ENCODE results near the gene IP6K1. TPM values are rescaled to one million over a fixed set of nuclear protein-coding genes. Genes with fewer than 3 reads are reported as not detected.
A peak's percentile ranks its signal among the peaks of the same experiment; 100 is the strongest.

Gene IP6K1
- total RNA-seq, 1 experiment from 2014 or later, result 22.3 TPM

DNA sequence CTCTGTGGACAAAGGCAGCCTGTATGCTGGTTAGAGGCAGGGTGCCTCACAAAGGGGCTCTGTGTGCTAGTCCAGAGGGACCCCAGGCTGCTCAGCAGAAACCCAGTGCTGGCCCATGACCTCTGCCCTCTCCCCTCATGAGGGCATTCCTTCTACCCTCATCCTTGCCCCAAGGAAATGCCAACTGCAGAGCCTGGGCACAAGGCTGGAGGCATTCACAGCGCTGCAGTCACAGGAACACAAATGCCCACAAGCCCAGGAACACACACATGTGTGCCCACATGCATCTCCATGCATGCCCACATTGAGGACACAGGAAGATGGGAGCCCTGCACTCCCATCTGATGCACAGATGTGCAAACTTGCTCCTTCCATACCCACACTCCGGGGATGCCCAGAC is 20.5 kb upstream of the IP6K1 start:
- Histone ChIP-seq H3K4me2 (ENCODE audit: low read depth, low read length, poor library complexity, severe bottlenecking) (peak overlapping the region; percentile 99), H3K9me2 (replicated peaks; ENCODE audit: insufficient read depth, low read length) (no peaks in the 10 kb centered on the region), H4K20me1 (ENCODE audit: insufficient read depth, low read depth, low read length) (no peaks in the 10 kb centered on the region), H3K4me1 (ENCODE audit: low read length) (peaks cover 49% of the 10 kb centered on the region), H3K4me3 (ENCODE audit: low read length) (peak overlapping the region; percentile 27; the same call in 1 of the 2 replicates), H3K27me3 (ENCODE audit: low read length) (no peaks in the 10 kb centered on the region), H3K79me2 (ENCODE audit: low read length) (no peaks in the 10 kb centered on the region), H2AFZ (ENCODE audit: low read length) (no peak overlapping the region), H3K9ac (ENCODE audit: low read length) (peak overlapping the region; percentile 61), H3K9me3 (ENCODE audit: low read length) (no peaks in the 10 kb centered on the region), H3K36me3 (ENCODE audit: insufficient read depth, low read length) (no peaks in the 10 kb centered on the region), H3K27ac (ENCODE audit: low read length) (no peak overlapping the region)
- DNase-seq, result no peak

DNA sequence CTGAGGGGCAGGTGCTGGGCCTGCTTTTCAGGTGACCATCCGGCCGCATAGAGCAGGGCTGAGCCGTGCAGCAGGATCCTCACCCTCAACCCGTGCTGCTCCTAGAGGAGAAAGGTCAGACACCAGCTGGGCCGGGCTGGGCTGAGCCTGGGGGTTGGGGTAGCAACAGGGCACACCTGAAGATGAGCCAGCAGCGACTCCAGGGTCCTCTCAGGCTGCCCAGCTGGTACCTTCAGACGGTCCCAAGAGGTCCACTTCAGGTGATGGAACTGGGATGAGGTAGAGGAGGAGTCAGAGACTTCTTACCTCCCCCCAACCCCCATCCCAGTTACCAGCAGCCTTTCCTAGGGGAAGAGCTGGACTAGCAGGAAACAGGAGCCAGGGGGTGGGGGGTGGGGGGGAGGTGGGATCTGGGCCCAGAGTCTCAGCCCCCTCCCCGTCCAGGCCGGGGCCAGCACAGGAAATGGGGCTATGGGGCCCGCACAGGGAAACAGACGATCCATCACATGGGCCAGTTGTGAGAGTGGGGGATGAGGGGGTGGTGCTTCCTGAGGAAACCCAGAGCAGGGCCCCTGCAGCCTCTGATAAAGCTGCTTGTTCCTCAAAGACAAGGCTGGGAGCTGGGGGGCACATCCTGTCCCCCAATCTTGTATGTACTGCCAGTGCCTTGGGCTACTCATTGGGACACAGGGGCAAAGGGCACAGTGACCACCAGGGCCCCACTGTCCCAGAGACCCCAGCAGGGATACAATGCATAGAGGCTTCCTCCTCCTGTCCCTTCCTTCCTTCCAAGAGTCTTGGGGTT is 19.8 kb upstream of the IP6K1 start:
- H3K27ac ChIP-seq (ENCODE audit: low read length), result peak overlapping the region; percentile 71
- peak overlapping the region; percentile 99 for H3K4me2 ChIP-seq (ENCODE audit: low read depth, low read length, poor library complexity, severe bottlenecking)
- no peaks in the 10 kb centered on the region for H4K20me1 ChIP-seq (ENCODE audit: insufficient read depth, low read depth, low read length)
- peak overlapping the region; percentile 56; the same call in 1 of the 2 replicates for H3K4me3 ChIP-seq (ENCODE audit: low read length)
- peak; percentile 65 for DNase-seq
- no peaks in the 10 kb centered on the region for H3K9me3 ChIP-seq (ENCODE audit: low read length)
- H3K4me1 ChIP-seq (ENCODE audit: low read length), result peaks cover 49% of the 10 kb centered on the region
- H2AFZ ChIP-seq (ENCODE audit: low read length), result no peak overlapping the region; the same call in 1 of the 2 replicates
- no peaks in the 10 kb centered on the region for H3K9me2 ChIP-seq (replicated peaks; ENCODE audit: insufficient read depth, low read length)
- H3K9ac ChIP-seq (ENCODE audit: low read length), result peak overlapping the region; percentile 61
- H3K79me2 ChIP-seq (ENCODE audit: low read length), result no peaks in the 10 kb centered on the region
- no peaks in the 10 kb centered on the region for H3K27me3 ChIP-seq (ENCODE audit: low read length)
- H3K36me3 ChIP-seq (ENCODE audit: insufficient read depth, low read length), result no peaks in the 10 kb centered on the region

DNA sequence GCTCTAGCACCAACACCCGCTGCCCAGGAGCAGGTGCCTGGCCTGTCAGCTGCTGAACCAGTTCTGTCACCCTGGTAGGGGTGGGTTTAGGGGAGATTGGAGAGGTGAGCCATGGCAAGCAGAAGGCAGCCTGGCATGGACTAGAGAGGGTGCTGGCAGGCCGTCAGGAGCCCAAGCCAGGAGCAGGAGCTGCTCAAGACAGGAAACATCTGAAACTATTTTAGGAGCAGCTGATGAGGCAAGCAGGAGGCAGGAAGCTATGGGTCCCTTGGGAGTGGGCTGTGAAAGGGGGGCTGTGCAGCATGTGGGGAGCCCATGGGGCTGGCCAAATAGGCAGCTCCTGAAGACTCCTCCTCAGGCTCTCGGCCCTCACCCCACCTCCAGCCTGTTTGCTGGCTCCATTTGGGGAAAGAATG is 19.0 kb upstream of the IP6K1 start:
- Histone ChIP-seq H3K9me3 (ENCODE audit: low read length) (no peaks in the 10 kb centered on the region), H3K36me3 (ENCODE audit: insufficient read depth, low read length) (no peaks in the 10 kb centered on the region), H4K20me1 (ENCODE audit: insufficient read depth, low read depth, low read length) (no peaks in the 10 kb centered on the region), H3K79me2 (ENCODE audit: low read length) (no peaks in the 10 kb centered on the region), H3K9me2 (replicated peaks; ENCODE audit: insufficient read depth, low read length) (no peaks in the 10 kb centered on the region), H3K9ac (ENCODE audit: low read length) (peak overlapping the region; percentile 61), H3K27me3 (ENCODE audit: low read length) (no peaks in the 10 kb centered on the region), H3K27ac (ENCODE audit: low read length) (peak overlapping the region; percentile 71), H3K4me3 (ENCODE audit: low read length) (peak overlapping the region; percentile 56; the same call in 1 of the 2 replicates), H3K4me2 (ENCODE audit: low read depth, low read length, poor library complexity, severe bottlenecking) (peak overlapping the region; percentile 99), H3K4me1 (ENCODE audit: low read length) (peaks cover 49% of the 10 kb centered on the region), H2AFZ (ENCODE audit: low read length) (no peak overlapping the region)
- peak; percentile 87 for DNase-seq

DNA sequence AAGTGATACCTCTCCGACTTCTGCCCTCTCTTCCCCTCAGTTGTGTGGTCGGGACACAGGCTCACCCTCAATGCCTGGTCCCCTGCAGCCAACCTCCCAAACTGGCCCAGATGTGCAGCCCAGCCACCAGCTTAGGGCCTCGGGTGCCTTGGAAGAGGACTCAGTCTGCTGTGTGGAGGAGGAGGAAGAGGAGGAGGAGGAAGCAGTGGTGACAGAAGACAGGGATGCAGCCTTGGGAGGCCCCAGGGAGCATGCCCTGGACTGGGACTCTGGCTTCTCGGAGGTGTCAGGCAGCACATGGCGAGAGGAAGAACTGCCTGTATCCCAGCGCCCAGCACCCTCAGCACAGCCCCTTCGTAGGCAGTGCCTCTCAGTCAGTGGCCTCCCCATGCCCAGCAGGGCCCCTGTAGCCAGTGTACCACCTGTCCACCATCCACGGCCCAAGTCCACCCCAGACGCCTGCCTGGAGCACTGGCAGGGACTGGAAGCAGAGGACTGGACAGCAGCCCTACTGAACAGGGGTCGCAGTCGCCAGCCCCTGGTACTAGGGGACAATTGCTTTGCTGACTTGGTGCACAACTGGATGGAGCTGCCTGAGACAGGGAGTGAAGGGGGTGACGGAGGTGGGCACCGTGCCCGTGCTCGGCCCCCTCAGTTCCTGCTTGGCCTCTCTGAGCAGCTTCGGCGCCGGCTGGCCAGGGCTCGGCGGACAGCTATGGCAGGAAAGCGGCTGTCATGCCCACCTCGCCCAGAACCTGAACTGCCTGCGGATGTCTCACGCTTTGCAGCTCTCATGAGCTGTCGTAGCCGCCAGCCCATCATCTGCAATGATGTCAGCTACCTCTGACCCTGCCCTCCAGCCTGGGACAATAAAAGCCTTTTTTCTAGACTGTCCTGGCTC is 18.0 kb upstream of the IP6K1 start:
- Histone ChIP-seq H3K9me2 (replicated peaks; ENCODE audit: insufficient read depth, low read length) (no peaks in the 10 kb centered on the region), H3K4me2 (ENCODE audit: low read depth, low read length, poor library complexity, severe bottlenecking) (peak overlapping the region; percentile 99), H3K9ac (ENCODE audit: low read length) (peak overlapping the region; percentile 83), H3K4me3 (ENCODE audit: low read length) (peak overlapping the region; percentile 98; the same call in 1 of the 2 replicates), H3K4me1 (ENCODE audit: low read length) (peaks cover 49% of the 10 kb centered on the region), H3K79me2 (ENCODE audit: low read length) (no peaks in the 10 kb centered on the region), H2AFZ (ENCODE audit: low read length) (no peak overlapping the region; the same call in 1 of the 2 replicates), H3K9me3 (ENCODE audit: low read length) (no peaks in the 10 kb centered on the region), H3K36me3 (ENCODE audit: insufficient read depth, low read length) (no peaks in the 10 kb centered on the region), H3K27me3 (ENCODE audit: low read length) (no peaks in the 10 kb centered on the region), H3K27ac (ENCODE audit: low read length) (peak overlapping the region; percentile 46; the same call in 1 of the 2 replicates), H4K20me1 (ENCODE audit: insufficient read depth, low read depth, low read length) (no peaks in the 10 kb centered on the region)
- DNase-seq, result peak; percentile 54

DNA sequence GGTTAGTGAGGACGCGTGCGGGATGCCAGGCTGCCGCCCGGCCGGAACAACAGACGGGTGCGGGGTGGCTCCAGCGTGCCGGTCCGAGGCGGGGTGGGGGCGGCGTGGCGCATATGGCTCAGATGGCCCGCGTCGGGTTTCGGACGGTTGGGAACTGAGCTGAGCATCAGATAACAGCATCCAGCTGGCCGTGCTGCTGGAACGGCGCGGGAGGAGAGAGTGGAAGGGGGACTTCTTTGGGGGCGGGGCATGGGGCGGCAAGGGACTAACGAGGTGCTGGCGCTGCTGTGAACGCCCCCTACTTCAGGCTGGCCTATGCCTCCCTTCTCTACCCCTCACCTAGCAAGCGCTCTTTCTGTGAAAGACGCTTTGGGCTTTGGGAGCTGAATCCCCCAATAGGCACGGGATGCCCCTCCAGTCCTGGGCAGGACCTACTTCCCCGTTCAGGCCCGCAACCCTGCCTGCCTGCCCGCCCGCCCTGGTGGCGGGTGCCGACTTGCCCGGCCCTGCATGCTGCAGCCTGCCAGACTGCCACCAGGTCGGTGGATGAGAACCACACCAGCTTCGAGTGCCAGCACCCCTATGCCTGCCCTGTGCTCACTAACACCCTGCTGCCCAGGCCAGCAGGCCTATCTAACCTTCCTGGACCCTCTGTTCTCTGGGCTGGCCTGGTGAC is 17.3 kb upstream of the IP6K1 start:
- Histone ChIP-seq H3K79me2 (ENCODE audit: low read length) (no peaks in the 10 kb centered on the region), H3K27ac (ENCODE audit: low read length) (no peak overlapping the region), H3K9me3 (ENCODE audit: low read length) (no peaks in the 10 kb centered on the region), H3K4me1 (ENCODE audit: low read length) (peaks cover 49% of the 10 kb centered on the region), H3K9me2 (replicated peaks; ENCODE audit: insufficient read depth, low read length) (no peaks in the 10 kb centered on the region), H4K20me1 (ENCODE audit: insufficient read depth, low read depth, low read length) (no peaks in the 10 kb centered on the region), H3K36me3 (ENCODE audit: insufficient read depth, low read length) (no peaks in the 10 kb centered on the region), H3K4me2 (ENCODE audit: low read depth, low read length, poor library complexity, severe bottlenecking) (peak overlapping the region; percentile 99), H3K27me3 (ENCODE audit: low read length) (no peaks in the 10 kb centered on the region), H2AFZ (ENCODE audit: low read length) (peak overlapping the region; percentile 100), H3K4me3 (ENCODE audit: low read length) (peak overlapping the region; percentile 98), H3K9ac (ENCODE audit: low read length) (peak overlapping the region; percentile 83)
- peak; percentile 75 for DNase-seq

DNA sequence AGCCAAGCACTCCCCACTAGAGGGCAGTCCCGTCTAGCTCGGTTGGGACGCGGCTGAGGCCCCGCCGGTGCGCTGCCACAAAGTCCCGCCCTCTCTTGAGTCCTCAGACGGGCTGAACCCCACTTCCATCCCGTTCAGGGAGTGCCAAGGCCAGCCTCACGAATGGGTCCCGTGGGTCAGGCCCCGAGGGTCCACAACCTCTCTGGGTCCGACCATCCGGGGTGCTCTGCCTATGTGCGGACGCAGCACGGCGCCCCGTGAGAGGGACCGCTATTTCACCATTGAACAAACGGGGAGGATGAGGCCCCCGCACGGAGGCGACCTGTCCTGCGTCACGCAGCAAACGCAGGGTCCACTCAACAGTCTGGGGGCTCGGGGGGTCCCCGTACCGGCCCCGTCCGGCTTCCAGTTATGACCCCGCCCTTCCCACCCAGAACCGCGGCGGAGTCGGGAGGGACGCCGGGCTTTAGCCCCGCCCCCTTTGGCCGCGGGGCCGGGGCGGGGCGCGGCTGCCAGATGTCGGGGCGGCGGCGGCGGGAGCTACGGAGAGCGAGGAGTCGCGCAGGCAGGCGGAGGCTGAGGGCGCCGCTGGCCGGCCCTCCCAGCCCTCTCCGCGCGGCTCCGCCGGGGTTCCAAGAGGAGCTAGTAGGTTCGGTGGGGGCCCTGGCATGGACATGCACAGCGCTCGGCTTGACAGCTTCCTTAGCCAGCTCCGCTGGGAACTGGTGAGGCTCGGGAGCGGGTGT is 16.6 kb upstream of the IP6K1 start, which contains the start of gene INKA1:
TSS of gene INKA1 (plus strand) at position 543 of the 746 bp plus-strand sequence. CDS start at position 675, 132 bp downstream.
- no peaks in the 10 kb centered on the region for H3K9me2 ChIP-seq (replicated peaks; ENCODE audit: insufficient read depth, low read length)
- peak within 1 kb of the TSS; percentile 98 for H3K4me3 ChIP-seq (ENCODE audit: low read length)
- peak within 1 kb of the TSS; percentile 83 for H3K9ac ChIP-seq (ENCODE audit: low read length)
- H3K27me3 ChIP-seq (ENCODE audit: low read length), result no peaks in the 10 kb centered on the region
- H3K27ac ChIP-seq (ENCODE audit: low read length), result no peak within 1 kb of the TSS
- peak; percentile 95 for DNase-seq
- H2AFZ ChIP-seq (ENCODE audit: low read length), result peak within 1 kb of the TSS; percentile 100
- peak within 1 kb of the TSS; percentile 99 for H3K4me2 ChIP-seq (ENCODE audit: low read depth, low read length, poor library complexity, severe bottlenecking)
- H3K4me1 ChIP-seq (ENCODE audit: low read length), result peaks cover 49% of the 10 kb centered on the region
- no peaks in the 10 kb centered on the region for H3K9me3 ChIP-seq (ENCODE audit: low read length)
- H3K79me2 ChIP-seq (ENCODE audit: low read length), result no peaks in the 10 kb centered on the region
- no peaks in the 10 kb centered on the region for H3K36me3 ChIP-seq (ENCODE audit: insufficient read depth, low read length)
- H4K20me1 ChIP-seq (ENCODE audit: insufficient read depth, low read depth, low read length), result no peaks in the 10 kb centered on the region

DNA sequence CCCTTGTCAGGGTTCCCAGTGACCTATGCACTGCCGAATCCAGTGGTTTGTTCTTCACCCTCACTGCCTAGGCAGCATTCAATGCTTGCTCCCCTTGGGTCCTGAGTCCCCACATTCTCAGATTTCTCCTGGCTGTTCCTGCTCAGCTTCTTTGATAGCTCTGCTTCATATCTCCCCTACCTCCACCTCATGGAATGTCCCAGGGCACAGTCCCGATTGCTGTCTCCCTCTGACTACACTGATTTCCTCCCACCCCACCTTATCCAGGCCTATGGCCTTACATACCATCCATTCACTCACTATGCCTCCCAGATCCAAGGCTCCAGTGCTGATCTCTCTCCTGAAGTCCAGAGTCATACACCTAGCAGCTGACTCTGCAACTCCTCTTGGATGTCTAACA is 14.8 kb upstream of the IP6K1 start:
- Histone ChIP-seq H3K4me1 (ENCODE audit: low read length) (peaks cover 36% of the 10 kb centered on the region), H3K4me2 (ENCODE audit: low read depth, low read length, poor library complexity, severe bottlenecking) (no peak overlapping the region), H3K9ac (ENCODE audit: low read length) (no peak overlapping the region), H3K4me3 (ENCODE audit: low read length) (no peak overlapping the region), H3K79me2 (ENCODE audit: low read length) (no peaks in the 10 kb centered on the region), H3K27ac (ENCODE audit: low read length) (no peak overlapping the region), H3K27me3 (ENCODE audit: low read length) (no peaks in the 10 kb centered on the region), H4K20me1 (ENCODE audit: insufficient read depth, low read depth, low read length) (no peaks in the 10 kb centered on the region), H2AFZ (ENCODE audit: low read length) (no peak overlapping the region), H3K9me3 (ENCODE audit: low read length) (no peaks in the 10 kb centered on the region), H3K9me2 (replicated peaks; ENCODE audit: insufficient read depth, low read length) (no peaks in the 10 kb centered on the region), H3K36me3 (ENCODE audit: insufficient read depth, low read length) (no peaks in the 10 kb centered on the region)
- DNase-seq, result no peak
